AG04450 (cell line): ENCODE measurements around the gene PKP3. TPM values are rescaled to one million over a fixed set of nuclear protein-coding genes. Genes with fewer than 3 reads are reported as not detected.
"Not testable (repeated sequence)": the region's sequence is repeated elsewhere in the genome, so short reads cannot be mapped to it uniquely, and the experiment has no call there.

Experiments used
- CTCF ChIA-PET: fragments of 300-600, 350-600 bp; formaldehyde crosslinking; extraction: SDS; loops from one replicate; lab custom pipeline; 2022; ENCODE audit warnings: antibody characterized with exemption, inconsistent platforms; lab: Charles Lee
- POLR2A ChIA-PET: fragments of 350-600 bp; formaldehyde crosslinking; extraction: SDS; loops from one replicate; lab custom pipeline; 2021; ENCODE audit warnings: antibody characterized with exemption, inconsistent platforms; lab: Yijun Ruan, JAX
- DNase-seq: peaks from one replicate; pipeline ENCODE4 v3.0.0-alpha.2; 2011; ENCODE audit warnings: low read depth, low spot score
- H3K27ac ChIP-seq: one replicate; pipeline ENCODE4 v1.5.1; 2012; ENCODE audit warnings: low read depth, low read length, control low read depth
- H3K27me3 ChIP-seq: one replicate; pipeline ENCODE4 v1.6.0; 2012; ENCODE audit warnings: low read length; ENCODE audit not compliant: control insufficient read depth, insufficient read depth
- H3K4me3 ChIP-seq: 2 replicates; pipeline ENCODE4 v1.5.1; 2011; ENCODE audit warnings: mild to moderate bottlenecking, low read depth, low read length, control low read depth
- H3K9me3 ChIP-seq: 2 replicates; pipeline ENCODE4 v1.5.1; 2012; ENCODE audit warnings: low read length; ENCODE audit not compliant: control insufficient read depth, insufficient read depth
- CTCF ChIP-seq: IDR thresholded peaks from 2 replicates; pipeline ENCODE4 v1.5.1; 2011; ENCODE audit warnings: low read depth, low read length, control low read depth, inconsistent platforms
- polyA plus RNA-seq: library from polyadenylated mRNA; depleted of rRNA; stranded (reverse); fragments of >200 nt; gene quantifications from 2 replicates; pipeline ENCODE4 v1.2.3, GENCODE V29; 2011

PKP3 gene
- polyA plus RNA-seq, 1 experiment = 0.55 TPM

DNA sequence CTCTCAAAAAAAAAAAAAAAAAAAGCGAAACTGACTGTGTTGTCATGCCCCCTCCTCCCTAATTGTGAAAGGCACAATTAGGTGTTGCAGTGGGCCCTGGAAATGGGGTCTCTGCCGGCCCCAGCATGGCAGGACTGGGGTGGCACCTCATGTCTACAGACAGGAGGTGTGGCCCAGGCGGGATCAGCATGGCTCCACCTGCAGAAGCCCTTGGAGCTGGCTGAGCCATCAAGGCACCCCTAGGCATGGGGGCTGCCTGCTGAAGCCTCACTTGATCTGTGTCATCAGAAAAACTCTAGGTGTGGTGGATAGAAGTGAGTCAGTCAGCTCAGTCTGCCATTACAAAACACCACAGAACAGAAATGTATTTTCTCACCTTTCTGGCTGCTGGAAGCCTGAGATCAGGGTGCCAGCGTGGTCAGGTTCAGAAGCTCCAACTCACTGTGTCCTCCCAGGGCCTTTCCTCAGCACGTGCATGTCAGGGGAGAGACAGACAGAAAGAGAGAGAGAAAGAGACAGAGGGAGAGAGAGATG, 34.8 kb upstream of the PKP3 start:
- CTCF ChIA-PET = no interaction called here
- POLR2A ChIA-PET = no interaction called here
- TF ChIP-seq CTCF = no peak

DNA sequence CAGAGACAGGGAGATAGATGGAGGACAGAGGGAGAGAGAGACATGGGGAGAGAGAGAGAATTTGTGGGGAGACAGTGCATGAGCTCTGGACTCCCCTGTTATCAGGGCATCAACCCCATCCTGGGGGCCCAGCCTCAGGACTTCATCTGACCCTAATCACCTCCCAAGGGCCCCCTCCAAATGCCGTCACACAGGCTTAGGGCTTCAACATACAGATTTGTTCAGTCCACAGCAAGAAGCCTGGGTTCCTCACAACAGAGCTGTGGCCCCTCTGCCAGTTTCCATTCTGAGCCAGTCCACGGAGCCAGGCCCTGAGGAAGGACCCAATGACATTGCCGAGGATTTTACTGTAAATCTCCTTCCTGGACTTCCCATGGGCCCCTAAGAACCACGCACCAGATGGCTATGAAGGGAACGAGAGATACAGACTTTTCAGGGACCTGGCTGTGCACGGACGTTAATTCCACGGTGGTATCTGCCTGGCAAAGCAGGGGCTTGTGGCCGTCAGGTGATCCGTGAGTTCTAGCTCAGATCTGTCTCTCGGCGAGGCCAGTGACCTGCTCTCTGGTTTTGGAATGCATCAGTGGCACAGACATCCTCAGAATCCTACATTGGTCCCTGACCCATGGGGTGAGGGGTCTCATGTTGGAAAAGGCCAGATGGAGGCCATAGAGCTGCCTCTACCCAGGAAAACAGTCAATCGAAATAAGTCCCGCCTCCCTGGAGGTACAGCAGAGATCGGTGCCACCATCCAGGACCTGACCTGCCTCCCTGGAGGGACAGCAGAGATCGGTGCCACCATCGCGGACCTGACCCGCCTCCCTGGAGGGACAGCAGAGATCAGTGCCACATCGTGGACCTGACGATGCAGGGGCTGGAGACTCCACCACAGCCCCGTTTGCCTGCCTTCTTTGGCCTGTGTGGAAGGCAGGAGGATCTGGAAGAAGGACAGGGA, 33.4 kb upstream of the PKP3 start:
- DNase-seq = no peak
- H3K4me3 ChIP-seq = no peak overlapping the region
- no peak for TF ChIP-seq CTCF
- peaks cover 22% of the 10 kb centered on the region for H3K9me3 ChIP-seq
- ChIA-PET POLR2A (no interaction called here), CTCF (interaction anchor here (0.5 to 1.0 kb wide), 2 partner anchors 88 to 110 kb away, joined by 3 to 7 read pairs; no protein-coding TSS in a partner anchor)
- H3K27me3 ChIP-seq = no peaks in the 10 kb centered on the region
- H3K27ac ChIP-seq = no peak overlapping the region

More for the DNA sequence above, 34.8 kb upstream of the PKP3 start:
- Histone ChIP-seq H3K27ac (no peak overlapping the region), H3K27me3 (no peaks in the 10 kb centered on the region), H3K9me3 (peaks cover 18% of the 10 kb centered on the region), H3K4me3 (no peak overlapping the region)
- no peak for DNase-seq

GRCh38 chr11:362642-363442, 31.2 kb upstream of the PKP3 start:
- TF ChIP-seq CTCF = no peak
- H3K27ac ChIP-seq = no peak overlapping the region
- H3K4me3 ChIP-seq = no peak overlapping the region
- CTCF ChIA-PET = interaction anchor here (0.6 to 4.0 kb wide), 4 partner anchors 57 to 494 kb away, joined by 3 to 20 read pairs (median 5); no protein-coding TSS in a partner anchor
- peaks cover 8% of the 10 kb centered on the region for H3K27me3 ChIP-seq
- peaks cover 22% of the 10 kb centered on the region for H3K9me3 ChIP-seq
- POLR2A ChIA-PET = no interaction called here
- no peak for DNase-seq

DNA sequence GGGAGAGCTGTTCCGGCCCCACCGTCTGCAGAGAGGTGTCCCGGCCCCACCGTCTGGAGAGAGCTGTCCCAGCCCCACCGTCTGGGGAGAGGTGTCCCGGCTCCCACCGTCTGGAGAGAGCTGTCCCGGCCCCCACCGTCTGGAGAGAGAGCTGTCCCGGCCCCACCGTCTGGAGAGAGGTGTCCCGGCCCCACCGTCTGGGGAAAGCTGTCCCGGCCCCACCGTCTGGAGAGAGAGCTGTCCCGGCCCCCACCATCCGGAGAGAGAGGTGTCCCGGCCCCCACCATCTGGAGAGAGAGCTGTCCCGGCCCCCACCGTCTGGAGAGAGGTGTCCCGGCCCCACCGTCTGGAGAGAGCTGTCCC, 30.6 kb upstream of the PKP3 start:
- POLR2A ChIA-PET, H3K27ac ChIP-seq, H3K4me3 ChIP-seq, DNase-seq: not testable (repeated sequence)
- Histone ChIP-seq H3K9me3 (peaks cover 22% of the 10 kb centered on the region), H3K27me3 (peaks cover 13% of the 10 kb centered on the region)
- CTCF ChIA-PET = interaction anchor here (0.6 to 4.0 kb wide), 4 partner anchors 58 to 494 kb away, joined by 4 to 20 read pairs (median 6); no protein-coding TSS in a partner anchor

DNA sequence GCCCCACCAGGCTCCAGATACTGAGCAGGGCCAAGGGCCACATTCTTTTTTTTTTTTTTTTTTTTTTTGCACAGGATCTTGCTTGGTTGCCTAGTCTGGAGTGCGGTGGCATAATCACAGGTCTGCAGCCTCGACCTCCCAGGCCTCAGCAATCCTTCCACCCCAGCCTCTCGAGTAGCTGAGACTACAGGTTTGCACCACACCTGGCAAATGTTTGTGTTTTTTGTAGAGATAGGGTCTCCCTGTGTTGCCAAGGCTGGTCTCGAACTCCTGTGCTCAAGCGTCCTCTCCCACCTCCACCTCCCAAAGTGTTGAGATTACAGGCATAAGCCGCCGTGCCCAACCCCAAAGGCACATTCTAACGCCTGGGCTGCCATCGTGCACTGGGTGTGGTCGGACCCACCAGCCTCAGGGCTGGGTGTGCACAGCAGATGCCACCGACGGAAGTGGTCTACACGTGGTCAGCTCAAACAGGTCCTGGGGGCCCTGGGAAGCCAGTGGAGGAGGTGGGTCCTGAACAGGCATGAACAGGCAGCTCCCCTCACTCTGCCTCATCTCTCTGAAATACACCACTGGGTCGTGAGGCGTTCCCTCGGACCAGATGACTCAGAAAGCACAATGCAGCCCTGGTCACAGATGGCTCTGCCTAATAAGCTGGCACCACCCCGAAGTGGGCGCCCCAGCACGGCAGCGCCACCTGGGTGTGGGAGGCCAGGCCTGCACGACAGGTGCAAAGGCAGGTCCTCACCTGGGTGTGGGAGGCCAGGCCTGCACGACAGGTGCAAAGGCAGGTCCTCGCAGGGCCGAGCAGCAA, 29.9 kb upstream of the PKP3 start:
- Histone ChIP-seq H3K9me3 (peaks cover 20% of the 10 kb centered on the region), H3K4me3 (no peak overlapping the region), H3K27ac (no peak overlapping the region), H3K27me3 (peaks cover 15% of the 10 kb centered on the region)
- no peak for TF ChIP-seq CTCF
- CTCF ChIA-PET = interaction anchor here (0.6 to 4.0 kb wide), 5 partner anchors 8 to 493 kb away, joined by 4 to 20 read pairs (median 6); no protein-coding TSS in a partner anchor
- POLR2A ChIA-PET = no interaction called here
- no peak for DNase-seq
